Activated CD8-positive, alpha-beta memory T cell treated with anti-CD3 and anti-CD28 coated beads, Interleukin-2, amount 50 U/mL, for 1 hour (primary cell): ENCODE data around the gene SMIM24.

ENCODE experiments used
- DNase-seq: peaks from one replicate; pipeline ENCODE4 v3.0.0-alpha.2; 2020; ENCODE audit errors: extremely low read depth

Gene SMIM24

DNA sequence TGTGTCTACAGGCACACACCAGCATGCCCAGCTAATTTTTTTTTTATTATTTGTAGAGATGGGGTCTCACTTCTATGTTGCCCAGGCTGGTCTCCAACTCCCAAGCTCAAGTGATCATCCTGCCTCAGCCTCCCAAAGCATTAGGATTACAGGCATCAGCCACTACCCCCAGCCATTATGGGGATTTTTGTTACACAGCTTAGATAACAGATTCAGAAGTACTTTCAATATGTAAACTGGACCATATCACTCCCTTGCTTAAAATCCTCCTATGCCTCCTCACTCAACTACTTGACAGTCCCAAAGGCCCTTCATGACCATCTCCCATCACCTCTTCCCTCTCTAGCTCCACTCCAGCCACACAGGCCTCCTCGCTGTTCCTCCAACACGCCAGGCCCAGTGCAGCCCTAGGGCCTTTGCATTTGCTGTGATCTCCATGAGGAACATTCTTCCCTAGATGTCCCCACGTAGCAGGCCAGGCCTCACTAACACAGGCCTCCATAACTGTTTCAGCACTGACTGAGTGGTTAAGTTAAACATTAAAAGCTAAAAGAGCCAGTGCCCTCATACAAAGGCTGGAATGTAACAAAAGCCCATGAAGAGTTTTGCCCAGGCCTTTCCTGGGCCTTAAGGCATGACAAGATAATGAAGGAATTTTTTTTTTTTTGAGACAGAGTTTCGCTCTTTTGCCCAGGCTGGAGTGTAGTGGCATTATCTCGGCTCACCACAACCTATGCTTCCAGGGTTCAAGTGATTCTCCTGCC is 17.6 kb upstream of the SMIM24 start:
- no peak for DNase-seq

DNA sequence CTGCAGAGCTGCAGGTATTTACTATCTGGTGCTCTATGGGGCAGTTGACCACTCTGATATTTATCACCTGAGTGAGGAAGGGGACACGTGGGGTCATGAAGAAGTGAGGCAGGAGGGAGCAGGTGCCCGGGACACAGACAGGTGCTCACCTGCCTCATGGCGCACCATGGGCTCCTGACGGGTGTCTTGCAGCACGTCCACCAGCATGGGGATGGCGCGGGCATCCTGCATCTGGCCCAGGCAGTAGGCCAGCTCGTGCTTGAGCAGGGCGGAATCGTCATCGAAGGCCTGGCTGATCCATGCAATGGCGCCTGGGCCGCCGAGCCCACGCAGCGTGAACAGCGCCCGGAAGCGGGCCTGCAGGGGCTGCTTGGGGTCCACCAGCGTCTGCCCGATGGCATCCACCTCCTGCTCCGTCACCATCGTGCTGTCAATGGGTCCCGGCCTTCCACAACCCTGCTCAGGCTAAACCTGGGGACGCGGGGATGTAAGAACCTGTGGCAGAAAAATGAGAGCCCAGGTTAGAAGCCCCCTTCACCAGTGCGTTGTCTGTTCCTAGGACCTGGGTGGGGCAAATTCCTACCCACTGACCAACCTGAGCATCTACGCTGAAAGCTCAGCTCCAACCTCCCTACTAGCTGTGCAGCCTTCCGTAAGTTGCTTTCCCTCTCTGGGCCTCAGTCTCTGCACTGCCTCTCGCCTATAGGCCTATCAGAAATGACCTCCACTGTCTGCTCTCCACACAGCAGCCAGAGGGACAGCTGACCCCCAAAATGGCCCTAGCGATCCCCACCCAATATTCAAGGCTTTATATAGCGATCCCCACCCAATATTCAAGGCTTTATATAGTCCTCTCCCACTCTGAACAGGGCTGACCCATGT is 16.3 kb upstream of the SMIM24 start:
- DNase-seq = no peak

DNA sequence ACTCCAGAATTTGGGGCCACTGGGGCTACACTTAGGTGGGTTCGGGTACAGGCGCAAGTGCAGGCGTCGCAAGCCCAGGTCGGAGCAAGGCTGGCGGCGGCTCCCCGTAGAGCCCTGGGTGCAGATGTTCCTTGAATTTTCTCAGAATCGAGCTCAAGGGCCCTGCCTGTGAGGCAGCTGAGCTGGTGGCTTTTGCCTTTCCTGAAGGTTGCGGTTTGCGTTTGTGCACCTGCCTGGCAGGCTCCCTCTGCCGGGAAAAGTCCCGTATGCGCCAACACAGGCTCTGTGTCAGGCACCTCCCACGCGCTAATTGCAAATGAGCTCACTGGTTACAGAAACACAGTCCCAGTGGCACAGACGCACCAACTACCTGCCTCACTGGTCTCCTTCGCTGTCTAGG is 14.2 kb upstream of the SMIM24 start:
- DNase-seq = no peak

DNA sequence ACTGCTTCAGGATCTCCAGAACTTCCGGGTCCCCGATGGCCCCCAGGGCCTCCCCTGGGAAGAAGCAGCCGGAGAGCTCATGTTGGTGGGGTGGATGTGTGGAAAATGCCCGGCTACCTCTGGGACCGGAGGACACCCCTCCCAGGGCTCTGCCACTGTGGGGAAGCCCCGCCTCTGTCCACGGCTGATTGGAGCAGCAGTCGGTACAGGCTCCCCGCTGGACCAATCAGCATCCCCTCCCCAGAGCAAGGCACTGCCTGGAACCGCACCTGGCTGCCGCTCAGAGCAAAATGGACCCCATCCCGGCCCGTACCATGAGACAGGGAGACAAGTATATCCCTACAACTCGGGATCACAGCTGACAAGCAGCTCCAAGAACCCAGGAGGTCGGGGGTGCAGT is 13.7 kb upstream of the SMIM24 start:
- no peak for DNase-seq

DNA sequence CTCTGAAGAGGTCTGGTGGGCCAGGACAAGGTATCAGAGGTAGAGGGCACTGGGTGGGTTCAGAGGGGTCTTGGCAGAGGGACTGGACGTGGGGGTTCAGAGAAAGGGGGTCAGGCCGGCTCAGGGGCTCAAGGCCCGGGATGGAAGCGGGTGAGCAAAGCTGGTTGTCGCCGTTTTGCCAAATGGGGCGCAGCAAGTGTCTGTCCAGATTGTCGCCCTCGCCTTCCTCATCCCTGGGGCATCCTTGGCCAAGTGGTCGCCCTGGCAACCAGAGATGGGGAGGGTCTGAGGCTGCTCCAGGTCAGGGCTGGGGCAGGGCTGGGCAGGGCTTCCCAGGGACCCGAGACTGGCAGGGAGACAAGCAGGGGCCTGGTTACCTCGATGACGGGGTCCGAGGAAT is 13.3 kb upstream of the SMIM24 start:
- no peak for DNase-seq

DNA sequence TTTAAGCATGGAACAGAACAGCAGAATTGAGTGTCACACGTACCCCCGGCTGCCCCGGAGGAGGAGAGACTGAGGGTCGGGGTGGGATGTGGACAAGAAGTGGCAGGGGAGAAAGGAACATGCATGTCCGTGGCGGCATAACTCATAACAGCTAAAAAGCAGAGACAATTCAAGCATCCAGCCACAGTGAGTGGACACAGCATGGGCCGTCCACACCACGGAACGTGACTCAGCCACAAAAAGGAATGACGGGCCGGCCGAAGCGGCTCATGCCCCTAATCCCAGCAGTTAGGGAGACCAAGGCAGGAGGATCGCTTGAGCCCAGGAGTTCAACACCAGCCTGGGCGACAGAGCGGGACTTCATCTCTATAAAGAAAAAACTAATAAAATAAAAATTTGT is 12.6 kb upstream of the SMIM24 start:
- no peak for DNase-seq

DNA sequence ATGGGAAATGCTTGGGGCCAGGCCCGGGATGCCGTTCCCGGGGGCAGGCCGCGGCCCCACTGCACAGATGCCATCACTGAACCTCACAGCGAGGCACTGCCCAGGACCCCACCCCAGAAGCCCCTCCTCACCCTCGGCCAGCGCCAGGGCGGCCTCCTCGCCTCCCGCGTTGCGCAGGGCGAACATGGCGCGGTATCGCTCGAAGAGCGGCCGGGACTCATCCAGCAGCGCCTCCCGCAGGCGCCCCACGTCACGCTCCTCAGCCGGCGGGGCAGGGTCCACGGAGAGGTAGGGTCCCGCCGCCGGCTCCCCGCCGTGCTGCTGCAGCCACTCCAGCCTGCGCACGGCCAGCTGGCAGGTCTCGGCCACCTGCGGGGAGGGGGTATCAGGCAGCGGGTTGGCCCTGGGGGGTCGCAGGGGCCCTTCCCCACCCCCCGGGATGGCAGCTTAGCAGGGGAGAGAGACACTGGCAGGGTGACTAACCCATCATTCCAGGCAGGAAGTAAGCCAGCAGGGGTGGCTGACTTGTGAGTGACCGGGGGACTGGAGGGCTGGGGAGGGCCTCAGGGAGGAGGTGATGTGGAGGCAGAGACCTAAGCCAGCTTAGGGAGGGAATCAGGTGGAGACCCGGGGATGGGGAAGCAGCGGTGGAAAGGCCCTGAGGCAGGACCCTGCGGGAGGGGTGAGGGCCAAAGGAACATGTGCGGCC is 12.0 kb upstream of the SMIM24 start:
- no peak for DNase-seq

DNA sequence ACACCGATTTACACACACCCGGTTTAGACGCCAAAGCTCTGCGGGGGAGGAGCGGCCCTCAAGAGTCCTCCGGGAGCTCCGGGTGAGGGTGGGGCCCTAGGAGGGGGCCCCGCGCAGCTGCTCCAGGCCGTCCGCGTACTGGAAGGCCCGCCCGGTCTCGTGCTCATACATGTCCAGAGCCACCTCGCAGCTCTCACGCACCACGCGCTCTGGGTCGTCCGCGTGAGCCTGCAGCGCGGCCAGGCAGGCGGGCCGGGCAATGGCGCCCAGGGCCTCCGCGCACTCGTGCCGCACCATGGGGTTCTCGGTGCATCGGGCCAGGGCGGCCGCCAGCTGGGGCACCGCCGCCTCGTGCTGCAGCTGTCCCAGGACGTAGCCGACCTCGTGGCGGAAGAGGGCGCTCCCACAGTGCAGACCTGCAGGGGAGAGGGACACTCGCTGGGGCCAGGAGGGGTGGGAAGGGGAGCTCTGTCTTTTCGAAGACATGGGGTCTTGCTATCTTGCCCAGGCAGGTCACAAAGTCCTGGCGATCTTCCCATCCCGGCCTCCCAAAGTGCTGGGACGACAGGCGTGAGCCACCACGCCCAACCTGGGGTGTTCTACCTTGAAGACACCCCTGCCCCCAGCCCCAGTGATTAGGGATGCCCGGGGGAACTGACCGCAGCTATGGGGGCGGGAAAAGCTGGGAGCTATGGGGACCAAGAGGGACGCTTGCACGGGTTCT is 11.2 kb upstream of the SMIM24 start:
- DNase-seq = no peak

DNA sequence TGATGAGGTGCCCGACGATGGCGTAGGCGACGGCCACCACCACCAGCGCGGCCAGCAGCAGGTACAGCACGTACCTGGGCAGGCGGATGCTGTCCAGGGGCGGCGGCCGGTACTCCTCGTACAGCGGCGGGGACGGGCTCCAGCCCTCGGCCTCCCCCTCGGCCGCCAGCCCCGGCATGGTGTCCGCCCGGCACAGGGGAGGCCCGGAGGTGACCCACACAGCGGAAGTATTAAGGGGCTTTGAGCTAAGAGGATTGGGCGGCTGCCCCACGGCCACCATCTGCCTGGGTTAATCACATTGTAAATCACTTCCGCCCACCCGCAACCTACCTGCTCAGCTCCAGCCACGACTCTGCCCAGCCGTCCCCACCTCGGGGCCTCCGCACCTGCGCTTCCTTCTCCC is 2.9 kb upstream of the SMIM24 start, which contains the start of gene SMIM44:
Gene SMIM44, minus strand, starts transcription at position 216 of the 403 bp plus-strand sequence. Its CDS starts 38 bp downstream, at position 178.
- DNase-seq = no peak

DNA sequence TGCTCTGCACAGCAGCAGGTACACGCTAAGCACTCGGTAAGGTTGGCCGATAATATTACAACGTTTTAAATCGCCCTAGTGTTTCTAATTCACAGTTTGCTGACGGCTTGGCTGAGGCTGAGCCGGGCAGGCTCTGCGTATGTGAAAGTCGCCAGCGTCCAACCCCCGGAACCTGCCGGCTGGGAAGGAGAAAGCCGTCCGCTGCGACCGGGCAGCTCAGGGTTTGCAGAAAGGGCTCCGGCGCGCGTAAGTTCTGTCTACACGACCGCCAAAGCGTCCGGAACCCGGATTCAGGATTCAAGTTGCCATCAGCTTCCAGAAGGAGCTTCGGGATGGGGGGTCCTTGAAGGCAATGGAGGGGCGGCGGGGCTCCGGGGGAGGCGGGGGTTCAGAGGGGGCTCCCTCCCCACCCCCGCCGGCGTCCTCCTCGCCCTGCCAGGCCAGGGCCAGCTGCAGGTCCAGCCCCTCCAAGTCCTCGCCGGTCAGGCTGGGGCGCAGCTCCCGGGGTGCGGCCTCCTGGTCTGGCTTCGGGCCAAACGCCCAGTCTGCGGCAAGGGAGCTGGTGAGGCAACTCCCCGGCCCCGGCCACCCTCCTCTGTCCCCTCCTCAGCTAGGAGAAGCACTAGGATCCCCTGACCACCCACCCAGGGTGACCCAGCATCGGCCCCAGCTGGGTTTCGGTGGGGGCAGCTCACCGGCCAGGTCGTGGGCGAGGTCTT is 2.3 kb upstream of the SMIM24 start:
- no peak for DNase-seq

DNA sequence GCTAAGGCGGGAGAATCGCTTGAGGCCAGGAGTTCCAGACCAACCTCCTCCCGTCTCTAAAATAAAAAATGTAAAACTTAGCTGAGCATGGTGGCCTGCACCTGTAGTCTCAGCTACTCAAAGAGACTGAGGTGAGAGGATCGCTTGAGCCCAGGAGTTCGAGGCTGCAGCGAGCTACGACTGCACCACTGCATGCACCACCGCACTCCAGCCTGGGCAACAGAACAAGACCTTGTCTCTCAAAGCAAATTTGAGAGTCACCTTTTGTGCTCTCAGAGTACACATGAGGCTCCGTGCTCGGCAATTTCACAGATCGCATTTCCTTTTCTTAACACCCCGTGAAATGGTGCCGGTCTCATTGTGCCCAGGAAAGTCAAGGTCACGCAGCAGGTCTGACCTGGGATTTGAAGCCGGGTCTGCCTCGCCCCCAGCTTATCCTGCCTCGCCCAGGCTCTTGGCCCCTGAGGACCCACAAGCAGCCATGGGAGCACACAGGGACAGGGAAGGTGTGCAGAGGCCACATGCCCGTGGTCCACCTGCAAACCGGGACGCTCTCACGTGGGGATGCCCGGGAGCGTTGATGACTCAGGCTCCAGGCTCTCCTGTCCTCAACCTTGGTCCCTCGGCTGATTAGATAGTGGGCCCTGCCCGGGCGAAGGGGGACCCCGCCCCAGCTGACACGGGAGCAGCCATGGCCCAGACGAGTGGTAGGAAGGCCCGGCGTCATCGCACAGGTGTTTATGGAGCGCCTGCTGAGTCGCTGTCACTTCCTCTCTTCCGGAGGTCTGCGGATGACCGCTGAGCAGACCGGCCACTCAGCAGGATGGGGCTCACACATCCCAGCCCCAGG is 1.1 kb upstream of the SMIM24 start:
- DNase-seq = no peak

DNA sequence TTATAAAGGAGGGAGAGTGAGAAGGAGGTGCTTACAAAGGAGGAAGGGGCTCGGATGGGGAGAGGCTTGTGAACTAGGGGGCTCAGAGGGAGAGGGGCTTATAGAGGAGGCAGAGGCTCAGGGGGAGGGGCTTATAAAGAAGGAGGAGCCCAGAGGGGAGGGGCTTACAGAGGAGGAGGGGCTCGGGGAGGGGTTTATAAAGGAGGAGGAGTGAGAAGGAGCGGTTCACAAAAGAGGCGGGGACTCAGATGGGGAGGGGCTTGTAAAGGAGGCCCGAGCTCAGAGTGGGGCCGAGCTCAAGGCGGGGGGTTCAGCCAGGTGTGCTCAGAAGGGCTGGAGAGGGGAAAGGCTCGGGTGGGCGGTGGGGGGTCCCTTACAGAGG is 500 bp downstream of the SMIM24 start:
- DNase-seq = no peak

DNA sequence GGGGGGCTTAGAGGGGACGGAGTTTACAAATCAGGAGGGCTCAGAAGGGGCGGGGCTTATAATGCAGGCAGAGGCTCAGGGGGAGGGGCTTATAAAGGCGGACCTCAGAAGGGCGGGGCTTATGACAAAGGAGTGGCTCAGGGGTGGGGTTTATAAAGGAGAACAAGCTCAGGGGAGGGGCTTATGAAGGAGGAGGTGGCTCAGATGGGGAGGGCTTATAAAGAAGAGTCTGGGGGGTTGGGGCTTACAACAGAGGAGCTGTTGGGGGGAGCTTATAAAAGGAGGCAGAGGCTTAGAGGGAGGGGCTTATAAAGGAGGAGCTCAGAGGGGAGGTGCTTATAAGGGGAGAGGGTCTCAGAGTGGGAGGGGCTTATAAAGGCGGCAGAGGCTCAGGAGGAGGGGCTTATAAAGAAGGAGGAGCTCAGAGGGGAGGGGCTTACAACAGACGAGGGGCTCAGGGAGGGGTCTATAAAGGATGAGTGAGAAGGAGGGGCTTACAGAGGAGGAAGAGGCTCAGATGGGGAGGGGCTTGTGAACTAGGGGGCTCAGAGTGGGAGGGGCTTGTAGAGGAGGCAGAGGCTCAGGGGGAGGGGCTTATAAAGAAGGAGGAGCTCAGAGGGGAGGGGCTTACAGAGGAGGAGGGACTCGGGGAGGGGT is 1.0 kb downstream of the SMIM24 start:
- no peak for DNase-seq

DNA sequence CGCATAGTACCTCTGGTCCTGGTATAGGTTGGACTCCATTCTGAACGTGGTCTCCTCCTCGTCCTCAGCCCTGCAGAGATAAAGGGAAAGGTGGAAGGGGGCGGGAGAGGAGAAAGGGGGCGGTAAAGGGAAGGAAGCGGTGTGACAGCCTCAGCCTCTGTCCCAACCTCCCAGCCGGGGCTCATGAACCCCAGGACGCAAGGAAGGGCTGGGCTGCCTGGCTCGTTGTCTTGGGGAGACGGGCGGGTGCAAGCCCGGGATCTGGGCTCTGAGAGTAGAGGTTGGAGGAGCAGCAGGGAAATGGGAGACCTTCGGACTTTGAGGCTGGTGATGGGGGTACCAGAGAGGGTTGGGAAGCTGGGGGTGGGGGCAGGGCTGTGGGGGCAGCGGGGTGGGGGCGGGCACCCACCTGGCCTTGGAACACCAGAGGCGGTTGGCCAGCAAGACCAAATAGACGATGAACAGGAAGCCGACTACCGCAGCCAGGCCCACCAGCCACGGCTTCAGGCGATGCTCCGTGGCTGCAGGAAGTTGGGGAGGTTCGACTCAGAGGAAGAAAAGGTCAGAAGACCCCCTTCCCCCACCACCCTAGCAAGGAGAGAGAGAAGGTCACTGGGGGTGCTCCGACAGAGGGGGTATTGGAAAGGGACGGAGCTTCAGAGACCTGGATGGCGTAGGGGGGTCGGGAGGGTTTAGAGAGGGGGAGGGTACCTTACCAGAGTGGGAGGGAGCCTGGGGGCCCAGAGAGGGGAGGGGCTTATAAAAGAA is 1.7 kb downstream of the SMIM24 start:
- no peak for DNase-seq

DNA sequence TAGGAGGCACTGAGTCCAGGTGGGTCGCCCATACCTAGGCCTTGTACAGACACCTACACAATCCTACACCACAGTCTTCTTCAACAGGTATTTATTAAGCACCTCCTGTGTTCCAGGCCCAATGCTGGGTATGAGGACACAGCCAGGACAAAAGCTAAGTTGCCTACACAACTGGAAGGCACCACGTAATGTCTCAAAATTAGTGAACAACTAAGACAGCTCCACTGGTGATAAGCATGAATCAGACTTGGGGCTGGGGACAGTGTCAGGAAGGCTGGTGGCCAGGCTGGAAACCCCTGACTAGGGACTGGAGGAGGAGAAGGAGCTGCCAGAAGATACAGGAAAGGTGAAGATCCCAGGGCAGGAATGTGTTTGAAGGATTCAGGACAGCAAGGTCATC is 2.4 kb downstream of the SMIM24 start:
- no peak for DNase-seq

DNA sequence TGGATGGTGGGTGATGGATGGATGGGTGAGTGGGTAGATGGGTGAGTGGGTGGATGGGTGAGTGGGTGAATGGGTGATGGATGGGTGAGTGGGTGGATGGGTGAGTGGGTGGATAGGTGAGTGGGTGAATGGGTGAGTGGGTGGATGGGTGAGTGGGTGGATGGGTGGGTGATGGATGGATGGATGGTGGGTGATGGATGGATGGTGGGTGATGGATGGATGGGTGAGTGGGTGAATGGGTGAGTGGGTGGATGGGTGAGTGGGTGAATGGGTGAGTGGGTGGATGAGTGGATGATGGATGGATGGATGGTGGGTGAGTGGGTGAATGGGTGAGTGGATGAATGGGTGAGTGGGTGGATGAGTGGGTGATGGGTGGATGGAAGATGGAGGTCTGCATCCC is 2.8 kb downstream of the SMIM24 start:
- no peak for DNase-seq

DNA sequence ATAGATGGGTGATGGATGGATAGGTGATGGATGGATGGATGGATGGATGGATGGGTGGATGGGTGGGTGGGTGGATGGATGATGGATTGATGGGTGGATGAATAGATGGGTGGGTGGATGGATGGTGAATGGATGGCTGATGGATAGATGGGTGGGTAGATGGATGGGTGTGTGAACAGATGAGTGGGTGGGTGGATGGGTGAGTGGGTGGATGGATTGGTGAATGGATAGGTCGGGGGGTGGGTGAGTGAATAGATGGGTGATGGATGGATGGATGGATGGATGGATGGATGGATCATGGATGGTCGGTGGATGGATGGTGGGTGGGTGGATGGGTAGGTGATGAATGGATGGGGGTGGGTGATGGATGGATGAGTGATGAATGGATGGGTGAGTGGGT is 3.5 kb downstream of the SMIM24 start:
- DNase-seq = no peak

DNA sequence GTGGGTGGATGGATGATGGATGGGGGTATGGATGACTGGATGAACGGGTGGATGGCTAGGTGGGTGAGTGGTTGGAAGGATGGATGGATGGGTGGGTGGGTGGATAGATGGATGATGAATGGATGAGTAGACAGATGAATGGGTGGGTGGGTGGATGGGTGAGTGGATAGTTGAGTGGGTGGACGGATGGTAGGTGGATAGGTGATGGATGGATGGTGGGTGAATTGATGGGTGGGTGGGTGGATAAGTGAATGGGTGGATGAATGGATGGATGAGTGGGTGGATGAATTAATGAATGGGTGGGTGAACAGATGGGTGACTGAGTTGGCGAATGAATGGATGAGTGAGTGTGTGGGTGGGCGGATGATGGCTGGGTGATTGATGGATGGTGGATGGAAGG is 4.9 kb downstream of the SMIM24 start:
- no peak for DNase-seq

DNA sequence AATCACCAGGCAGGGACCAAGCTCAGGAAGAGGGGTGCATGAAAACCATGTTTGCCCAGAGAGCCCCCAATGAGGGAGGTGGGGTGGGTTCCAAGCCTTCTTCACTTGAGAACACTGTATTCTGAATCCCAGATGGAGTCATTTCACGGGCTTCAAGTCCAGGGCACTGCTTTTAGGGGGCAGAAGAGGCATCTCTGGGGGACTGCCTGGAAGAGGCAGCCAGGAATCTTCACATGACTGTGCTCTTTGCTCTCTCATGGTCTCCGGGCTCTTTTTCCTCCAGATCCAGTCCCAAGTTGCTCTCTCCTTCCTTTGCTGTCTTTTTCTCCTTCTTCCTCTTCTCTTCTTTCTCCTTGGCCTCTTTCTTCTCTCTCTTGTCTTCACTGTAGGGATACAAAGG is 5.7 kb downstream of the SMIM24 start:
- no peak for DNase-seq
